ENCODE measurements around the gene ABCC4. TPM values are rescaled to one million over a fixed set of nuclear protein-coding genes. Genes with fewer than 3 reads are reported as not detected.
"Not testable (repeated sequence)": the region's sequence is repeated elsewhere in the genome, so short reads cannot be mapped to it uniquely, and the experiment has no call there.

ABCC4 gene
- total RNA-seq, 2 donors from 2014 or later, result 2.8 to 12.2 TPM

- Histone ChIP-seq H3K4me1 (ENCODE audit: control insufficient read depth in 1 of 2, low read depth in 2 of 2) (no peaks in the 10 kb centered on the region), H3K27me3 (replicated peaks; ENCODE audit: insufficient read depth) (no peaks in the 10 kb centered on the region)
- no peak for DNase-seq (ENCODE audit: low spot score)
Observed at GRCh38 chr13:95289020-95289444, 12.2 kb downstream of the ABCC4 start.

GRCh38 chr13:95284436-95284835 lies 16.8 kb downstream of the ABCC4 start:
- no peaks in the 10 kb centered on the region for H3K9me3 ChIP-seq
- TF ChIP-seq CTCF (IDR thresholded peaks at IDR 0.05), result no peak
- H3K4me3 ChIP-seq, result no peak overlapping the region
- H3K27me3 ChIP-seq (replicated peaks; ENCODE audit: insufficient read depth), result no peaks in the 10 kb centered on the region
- H3K4me1 ChIP-seq (ENCODE audit: control insufficient read depth in 1 of 2, low read depth in 2 of 2), result peaks cover 3 to 8% of the 10 kb centered on the region in 2 donors
- no peak for ATAC-seq (ENCODE audit: insufficient number of reproducible peaks, low FRiP score, low read depth)
- no peak overlapping the region for H3K27ac ChIP-seq
- DNase-seq (ENCODE audit: low spot score), result no peak
- H3K36me3 ChIP-seq, result no peaks in the 10 kb centered on the region

More at GRCh38 chr13:95289020-95289444, 12.2 kb downstream of the ABCC4 start:
- Histone ChIP-seq H3K36me3 (no peaks in the 10 kb centered on the region), H3K9me3 (no peaks in the 10 kb centered on the region), H3K27ac (no peak overlapping the region), H3K4me3 (no peak overlapping the region)
- ATAC-seq (ENCODE audit: insufficient number of reproducible peaks, low FRiP score, low read depth), result no peak
- no peak for TF ChIP-seq CTCF (IDR thresholded peaks at IDR 0.05)

- Histone ChIP-seq H3K27ac (no peak overlapping the region), H3K9me3 (no peaks in the 10 kb centered on the region), H3K4me3 (no peak overlapping the region), H3K36me3 (no peaks in the 10 kb centered on the region), H3K27me3 (replicated peaks; ENCODE audit: insufficient read depth) (no peaks in the 10 kb centered on the region), H3K4me1 (ENCODE audit: control insufficient read depth in 1 of 2, low read depth in 2 of 2) (peaks cover 3 to 8% of the 10 kb centered on the region in 2 donors)
- no peak for DNase-seq (ENCODE audit: low spot score)
- TF ChIP-seq CTCF (IDR thresholded peaks at IDR 0.05), result no peak
- ATAC-seq (ENCODE audit: insufficient number of reproducible peaks, low FRiP score, low read depth), result no peak
Observed at GRCh38 chr13:95279016-95279415, 22.2 kb downstream of the ABCC4 start.

GRCh38 chr13:95276037-95276505 lies 25.2 kb downstream of the ABCC4 start:
- Histone ChIP-seq H3K36me3 (no peaks in the 10 kb centered on the region), H3K27me3 (replicated peaks; ENCODE audit: insufficient read depth) (no peaks in the 10 kb centered on the region), H3K4me1 (ENCODE audit: control insufficient read depth in 1 of 2, low read depth in 2 of 2) (peaks cover 3 to 8% of the 10 kb centered on the region in 2 donors), H3K4me3 (no peak overlapping the region), H3K9me3 (no peaks in the 10 kb centered on the region), H3K27ac (no peak overlapping the region)
- DNase-seq (ENCODE audit: low spot score) (no peak), ATAC-seq (ENCODE audit: insufficient number of reproducible peaks, low FRiP score, low read depth) (no peak)
- no peak for TF ChIP-seq CTCF (IDR thresholded peaks at IDR 0.05)

GRCh38 chr13:95275322-95276036 lies 25.8 kb downstream of the ABCC4 start:
- Histone ChIP-seq H3K9me3 (no peaks in the 10 kb centered on the region), H3K4me1 (ENCODE audit: control insufficient read depth in 1 of 2, low read depth in 2 of 2) (peaks cover 0 to 2% of the 10 kb centered on the region in 2 donors), H3K4me3 (no peak overlapping the region), H3K36me3 (no peaks in the 10 kb centered on the region), H3K27me3 (replicated peaks; ENCODE audit: insufficient read depth) (no peaks in the 10 kb centered on the region), H3K27ac (no peak overlapping the region)
- no peak for ATAC-seq (ENCODE audit: insufficient number of reproducible peaks, low FRiP score, low read depth)
- DNase-seq (ENCODE audit: low spot score), result no peak
- TF ChIP-seq CTCF (IDR thresholded peaks at IDR 0.05), result no peak

GRCh38 chr13:95273592-95274132 lies 27.6 kb downstream of the ABCC4 start:
- H3K27me3 ChIP-seq (replicated peaks; ENCODE audit: insufficient read depth); H3K4me3 ChIP-seq; H3K9me3 ChIP-seq; H3K36me3 ChIP-seq; DNase-seq (ENCODE audit: low spot score); H3K4me1 ChIP-seq (ENCODE audit: control insufficient read depth in 1 of 2, low read depth in 2 of 2); ATAC-seq (ENCODE audit: insufficient number of reproducible peaks, low FRiP score, low read depth); H3K27ac ChIP-seq: not testable (repeated sequence)

- not testable (repeated sequence) for H3K27ac ChIP-seq; H3K4me3 ChIP-seq; H3K36me3 ChIP-seq; DNase-seq (ENCODE audit: low spot score); H3K4me1 ChIP-seq (ENCODE audit: control insufficient read depth in 1 of 2, low read depth in 2 of 2); H3K27me3 ChIP-seq (replicated peaks; ENCODE audit: insufficient read depth); ATAC-seq (ENCODE audit: insufficient number of reproducible peaks, low FRiP score, low read depth); H3K9me3 ChIP-seq
Observed at GRCh38 chr13:95272076-95272475, 29.2 kb downstream of the ABCC4 start.

All from thoracic aorta (tissue), 2 donors.